ENCODE results near the gene ABI3.

- TF ChIP-seq EZH2 (IDR thresholded peaks at IDR 0.05; ENCODE audit: low read depth) (no peak), CTCF (conservative IDR thresholded peaks at IDR 0.05) (no peak)
Observed at GRCh38 chr17:49225554-49226236, 15.2 kb downstream of the ABI3 start.

All from PC-9 (cell line).